OCI-LY7 (cell line): ENCODE data around the gene MANBA. TPM values are rescaled to one million over a fixed set of nuclear protein-coding genes. Genes with fewer than 3 reads are reported as not detected.

Experiments
- BruUV-seq: library from RNA; stranded (reverse); fragments of 400-500 nt; replicated peaks from 2 replicates; lab custom pipeline; 2021; lab: Mats Ljungman, UMichigan
- CTCF ChIA-PET: fragments of 300-600 bp; sonication (Branson Sonifier 250); formaldehyde crosslinking; loops from one replicate; lab custom pipeline; 2022; ENCODE audit warnings: antibody characterized with exemption; ENCODE audit not compliant: unreplicated experiment; lab: Charles Lee
- POLR2A ChIA-PET: fragments of 300-600 bp; sonication (Branson Sonifier 250); formaldehyde crosslinking; loops from one replicate; lab custom pipeline; 2022; ENCODE audit warnings: antibody characterized with exemption; lab: Charles Lee
- DNase-seq: peaks from one replicate; pipeline ENCODE4 v3.0.0-alpha.2; 2015; ENCODE audit warnings: low spot score
- H2AFZ ChIP-seq: fragments of 200-600 bp; sonication (generic), shearing (Covaris generic); 2 replicates; pipeline ENCODE4 v1.6.1; 2014; ENCODE audit warnings: mild to moderate bottlenecking, antibody characterized with exemption, low read length, moderate library complexity
- H3K27ac ChIP-seq: fragments of 200-600 bp; sonication (generic); 2 replicates; pipeline ENCODE4 v1.5.1; 2014; ENCODE audit warnings: mixed run types, low read depth, mild to moderate bottlenecking, moderate library complexity, low read length, inconsistent platforms; ENCODE audit not compliant: poor library complexity, severe bottlenecking
- H3K36me3 ChIP-seq: fragments of 200-600 bp; sonication (generic); 2 replicates; pipeline ENCODE4 v1.6.1; 2014; ENCODE audit warnings: mild to moderate bottlenecking, antibody characterized with exemption, low read length, moderate library complexity, mixed read lengths; ENCODE audit not compliant: insufficient read depth
- H3K4me1 ChIP-seq: fragments of 200-600 bp; sonication (generic); 2 replicates; pipeline ENCODE4 v1.5.1; 2014; ENCODE audit warnings: mild to moderate bottlenecking, low read length; ENCODE audit not compliant: insufficient read depth, poor library complexity, severe bottlenecking
- H3K4me2 ChIP-seq: fragments of 200-600 bp; sonication (generic); 2 replicates; pipeline ENCODE4 v1.6.1; 2014; ENCODE audit warnings: mild to moderate bottlenecking, low read length
- H3K4me3 ChIP-seq: fragments of 200-600 bp; sonication (generic); 2 replicates; pipeline ENCODE4 v1.5.1; 2014; ENCODE audit warnings: mild to moderate bottlenecking, low read depth, low read length; ENCODE audit not compliant: poor library complexity, severe bottlenecking
- H3K79me2 ChIP-seq: fragments of 200-600 bp; sonication (generic); 2 replicates; pipeline ENCODE4 v1.6.1; 2016; ENCODE audit warnings: low read depth, mild to moderate bottlenecking, low read length, moderate library complexity, mixed read lengths; ENCODE audit not compliant: insufficient read depth
- H3K9me2 ChIP-seq: fragments of 200-600 bp; sonication (generic); 2 replicates; pipeline ENCODE4 v1.6.1; 2016; ENCODE audit warnings: mild to moderate bottlenecking, low read length, mixed read lengths; ENCODE audit not compliant: insufficient read depth
- H3K9me3 ChIP-seq: fragments of 200-600 bp; sonication (generic); 2 replicates; pipeline ENCODE4 v1.6.1; 2014; ENCODE audit warnings: mild to moderate bottlenecking, mixed run types, low read length, mixed read lengths
- H4K20me1 ChIP-seq: fragments of 200-600 bp; sonication (generic); 2 replicates; pipeline ENCODE4 v1.6.1; 2014; ENCODE audit warnings: mild to moderate bottlenecking, antibody characterized with exemption, low read length, moderate library complexity, mixed read lengths; ENCODE audit not compliant: insufficient read depth
- CTCF ChIP-seq: fragments of 200-600 bp; sonication (generic); conservative IDR thresholded peaks from 2 replicates; pipeline ENCODE4 v1.5.1; 2014; ENCODE audit warnings: mild to moderate bottlenecking, antibody characterized with exemption, low read length, moderate library complexity, mixed read lengths
- EZH2phosphoT487 ChIP-seq: fragments of 200-600 bp; sonication (generic); IDR thresholded peaks from 2 replicates; pipeline ENCODE4 v1.6.1; 2018; ENCODE audit warnings: low read depth, borderline replicate concordance, mild to moderate bottlenecking, mixed run types, antibody characterized with exemption, low read length, moderate library complexity, mixed read lengths
- intact Hi-C: fragments of 100-400 bp; cut with micrococcal nuclease; formaldehyde crosslinking; loops from one replicate; pipeline ENCODE4 v1.10.0; 2022; ENCODE audit not compliant: unreplicated experiment
- total RNA-seq, 2 experiments: library from RNA; depleted of rRNA in 1 of 2; stranded (reverse); fragments of >200 nt in 1 of 2; shearing (Covaris generic) in 1 of 2; gene quantifications; 2 replicates each; pipeline ENCODE4 v1.2.3, GENCODE V29; 2014 to 2022

The MANBA gene
- total RNA-seq, 2 experiments from 2014 or later = 22.8 to 30.0 TPM

- H4K20me1 ChIP-seq = no peaks in the 10 kb centered on the region
- TF ChIP-seq EZH2phosphoT487 = no peak
- no peak for TF ChIP-seq CTCF
- H3K4me2 ChIP-seq = no peak overlapping the region
- H3K27ac ChIP-seq = no peak overlapping the region
- H3K4me1 ChIP-seq = no peaks in the 10 kb centered on the region
- no peak overlapping the region for H3K4me3 ChIP-seq
- no peak for DNase-seq
- H3K9me2 ChIP-seq = no peaks in the 10 kb centered on the region
- H3K36me3 ChIP-seq = peaks cover 87% of the 10 kb centered on the region
- CTCF ChIA-PET = no interaction called here
- POLR2A ChIA-PET = interaction anchor here (0.7 to 1.5 kb wide), 4 partner anchors 8 to 729 kb away, joined by 3 to 6 read pairs (median 4); no protein-coding TSS in a partner anchor
- H3K79me2 ChIP-seq = no peaks in the 10 kb centered on the region
- no peaks in the 10 kb centered on the region for H3K9me3 ChIP-seq
- intact Hi-C loops = no loop called here
- no peak overlapping the region for H2AFZ ChIP-seq
- BruUV-seq = no TSS peak
Observed at GRCh38 chr4:102598762-102599374, 161.9 kb downstream of the MANBA start.

- H3K79me2 ChIP-seq = no peaks in the 10 kb centered on the region
- no peaks in the 10 kb centered on the region for H3K9me2 ChIP-seq
- no peaks in the 10 kb centered on the region for H3K4me1 ChIP-seq
- ChIA-PET POLR2A (interaction anchor here (0.7 to 1.5 kb wide), 3 partner anchors 96 to 728 kb away, joined by 3 to 6 read pairs (median 3); no protein-coding TSS in a partner anchor), CTCF (no interaction called here)
- no TSS peak for BruUV-seq
- H3K4me2 ChIP-seq = no peak overlapping the region
- no peaks in the 10 kb centered on the region for H4K20me1 ChIP-seq
- TF ChIP-seq CTCF (no peak), EZH2phosphoT487 (no peak)
- no peak overlapping the region for H3K27ac ChIP-seq
- no peak for DNase-seq
- H3K9me3 ChIP-seq = no peaks in the 10 kb centered on the region
- intact Hi-C loops = no loop called here
- no peak overlapping the region for H2AFZ ChIP-seq
- H3K4me3 ChIP-seq = no peak overlapping the region
- peaks cover 85% of the 10 kb centered on the region for H3K36me3 ChIP-seq
Observed at GRCh38 chr4:102598086-102598761, 162.5 kb downstream of the MANBA start.

GRCh38 chr4:102596532-102596931 is 164.2 kb downstream of the MANBA start:
- peaks cover 79% of the 10 kb centered on the region for H3K36me3 ChIP-seq
- ChIA-PET CTCF (no interaction called here), POLR2A (interaction anchor here (0.7 to 1.1 kb wide), 4 partner anchors 60 to 567 kb away, joined by 3 read pairs; no protein-coding TSS in a partner anchor)
- no peak overlapping the region for H3K4me2 ChIP-seq
- no peak overlapping the region for H3K4me3 ChIP-seq
- no peaks in the 10 kb centered on the region for H3K4me1 ChIP-seq
- H3K27ac ChIP-seq = no peak overlapping the region
- H3K9me2 ChIP-seq = no peaks in the 10 kb centered on the region
- H3K79me2 ChIP-seq = no peaks in the 10 kb centered on the region
- H3K9me3 ChIP-seq = no peaks in the 10 kb centered on the region
- H4K20me1 ChIP-seq = no peaks in the 10 kb centered on the region
- intact Hi-C loops = no loop called here
- TF ChIP-seq EZH2phosphoT487 (no peak), CTCF (no peak)
- BruUV-seq = no TSS peak
- no peak for DNase-seq
- no peak overlapping the region for H2AFZ ChIP-seq
